ENCODE measurements around the gene PTPRG.
"Not testable (repeated sequence)": the region's sequence is repeated elsewhere in the genome, so short reads cannot be mapped to it uniquely, and the experiment has no call there.

The PTPRG gene

GRCh38 chr3:61688307-61688984 is 127.1 kb downstream of the PTPRG start:
- DNase-seq, result no peak

- DNase-seq, result no peak
Observed at GRCh38 chr3:61690016-61690415, 128.6 kb downstream of the PTPRG start.

GRCh38 chr3:61691466-61691865 is 130.1 kb downstream of the PTPRG start:
- no peak for DNase-seq

- DNase-seq, result no peak
Observed at GRCh38 chr3:61697301-61697700, 135.9 kb downstream of the PTPRG start.

GRCh38 chr3:61698278-61699072 is 137.1 kb downstream of the PTPRG start:
- DNase-seq, result not testable (repeated sequence)

GRCh38 chr3:61699622-61700021 is 138.3 kb downstream of the PTPRG start:
- no peak for DNase-seq

- no peak for DNase-seq
Observed at GRCh38 chr3:61701011-61701410, 139.6 kb downstream of the PTPRG start.

- no peak for DNase-seq
Observed at GRCh38 chr3:61702453-61702852, 141.1 kb downstream of the PTPRG start.

- DNase-seq, result no peak
Observed at GRCh38 chr3:61704807-61705206, 143.4 kb downstream of the PTPRG start.

GRCh38 chr3:61707492-61707891 is 146.1 kb downstream of the PTPRG start:
- DNase-seq, result no peak

- not testable (repeated sequence) for DNase-seq
Observed at GRCh38 chr3:61710920-61711319, 149.5 kb downstream of the PTPRG start.

- no peak for DNase-seq
Observed at GRCh38 chr3:61714225-61714624, 152.9 kb downstream of the PTPRG start.

GRCh38 chr3:61715886-61716527 is 154.6 kb downstream of the PTPRG start:
- DNase-seq, result no peak

GRCh38 chr3:61716693-61717092 is 155.3 kb downstream of the PTPRG start:
- not testable (repeated sequence) for DNase-seq

GRCh38 chr3:61718565-61718964 is 157.2 kb downstream of the PTPRG start:
- DNase-seq, result no peak

- DNase-seq, result no peak
Observed at GRCh38 chr3:61719278-61719977, 158.1 kb downstream of the PTPRG start.

GRCh38 chr3:61723038-61723437 is 161.7 kb downstream of the PTPRG start:
- DNase-seq, result no peak

- DNase-seq, result no peak
Observed at GRCh38 chr3:61724183-61724582, 162.8 kb downstream of the PTPRG start.

GRCh38 chr3:61724801-61725200 is 163.4 kb downstream of the PTPRG start:
- no peak for DNase-seq

GRCh38 chr3:61725851-61726333 is 164.5 kb downstream of the PTPRG start:
- DNase-seq, result no peak

- DNase-seq, result no peak
Observed at GRCh38 chr3:61727435-61727834, 166.1 kb downstream of the PTPRG start.

- DNase-seq, result no peak
Observed at GRCh38 chr3:61729038-61729634, 167.8 kb downstream of the PTPRG start.

GRCh38 chr3:61730056-61730455 is 168.7 kb downstream of the PTPRG start:
- DNase-seq, result no peak
